IPS DF 6.9 (cell line): ENCODE results near the gene NFS1.

Source experiments
- DNase-seq: peaks from one replicate; pipeline ENCODE4 v3.0.0-alpha.2; 2013; ENCODE audit warnings: low read depth, low spot score
- H3K27ac ChIP-seq: one replicate; pipeline ENCODE4 v1.5.1; 2013; ENCODE audit warnings: low read length, control low read depth
- H3K27me3 ChIP-seq: 2 replicates; pipeline ENCODE4 v1.6.1; 2013; ENCODE audit warnings: mild to moderate bottlenecking, low read length; ENCODE audit not compliant: control insufficient read depth, insufficient read depth
- H3K36me3 ChIP-seq: 2 replicates; pipeline ENCODE4 v1.6.1; 2013; ENCODE audit warnings: low read length; ENCODE audit not compliant: control insufficient read depth, insufficient read depth
- H3K4me1 ChIP-seq: 2 replicates; pipeline ENCODE4 v1.6.1; 2013; ENCODE audit warnings: low read length; ENCODE audit not compliant: control insufficient read depth, insufficient read depth
- H3K4me3 ChIP-seq: 2 replicates; pipeline ENCODE4 v1.5.1; 2013; ENCODE audit warnings: mild to moderate bottlenecking, low read length
- H3K9me3 ChIP-seq: 2 replicates; pipeline ENCODE4 v1.6.1; 2013; ENCODE audit warnings: low read length, inconsistent platforms; ENCODE audit not compliant: control insufficient read depth, insufficient read depth
- WGBS: extraction: QIAGEN DNeasy Blood & Tissue Kit; methylation state at CpG from one replicate; pipeline ENCODE4 v1.1.7; 2013; ENCODE audit warnings: mixed read lengths, missing lambda C conversion rate; ENCODE audit not compliant: insufficient read length, insufficient coverage; 5-methylcytosine and 5-hydroxymethylcytosine counted together

The NFS1 gene

DNA sequence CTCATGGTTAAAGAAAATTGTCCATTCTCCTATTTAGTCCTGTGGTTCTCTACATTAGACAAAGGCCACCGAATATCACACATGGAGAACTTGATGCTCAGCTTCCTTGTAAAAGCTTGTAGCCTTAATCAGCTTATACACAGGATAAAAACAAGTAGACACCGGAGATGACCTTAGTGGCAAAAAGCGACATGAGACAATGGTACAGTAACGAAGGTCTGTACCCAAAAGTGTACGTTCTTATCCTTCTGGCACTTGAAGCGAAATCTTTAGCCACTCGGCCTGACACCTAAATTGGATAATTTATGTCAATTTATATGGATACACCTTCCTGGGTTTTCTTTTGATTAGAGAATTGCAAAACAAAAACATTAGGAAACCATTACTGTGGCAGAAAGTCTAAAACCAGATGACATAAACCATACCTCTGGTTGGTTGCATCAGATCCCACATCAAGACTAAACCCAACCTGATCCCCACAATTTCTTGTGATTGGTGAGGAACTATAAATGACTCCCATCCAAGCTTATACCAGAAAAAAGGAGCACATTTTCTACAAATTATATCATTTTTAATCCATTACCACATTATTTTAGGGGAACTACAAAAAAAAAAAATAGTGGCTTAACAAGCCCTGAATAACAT, 36.8 kb upstream of the NFS1 start:
- no peak overlapping the region for H3K4me3 ChIP-seq
- H3K27me3 ChIP-seq: no peaks in the 10 kb centered on the region
- H3K4me1 ChIP-seq: no peaks in the 10 kb centered on the region
- H3K36me3 ChIP-seq: peaks cover 30% of the 10 kb centered on the region; the same call in 1 of the 2 replicates
- H3K27ac ChIP-seq: no peak overlapping the region
- no peak for DNase-seq
- no CpG with 5 or more reads among the region's 7 CpGs for WGBS
- H3K9me3 ChIP-seq: no peaks in the 10 kb centered on the region

DNA sequence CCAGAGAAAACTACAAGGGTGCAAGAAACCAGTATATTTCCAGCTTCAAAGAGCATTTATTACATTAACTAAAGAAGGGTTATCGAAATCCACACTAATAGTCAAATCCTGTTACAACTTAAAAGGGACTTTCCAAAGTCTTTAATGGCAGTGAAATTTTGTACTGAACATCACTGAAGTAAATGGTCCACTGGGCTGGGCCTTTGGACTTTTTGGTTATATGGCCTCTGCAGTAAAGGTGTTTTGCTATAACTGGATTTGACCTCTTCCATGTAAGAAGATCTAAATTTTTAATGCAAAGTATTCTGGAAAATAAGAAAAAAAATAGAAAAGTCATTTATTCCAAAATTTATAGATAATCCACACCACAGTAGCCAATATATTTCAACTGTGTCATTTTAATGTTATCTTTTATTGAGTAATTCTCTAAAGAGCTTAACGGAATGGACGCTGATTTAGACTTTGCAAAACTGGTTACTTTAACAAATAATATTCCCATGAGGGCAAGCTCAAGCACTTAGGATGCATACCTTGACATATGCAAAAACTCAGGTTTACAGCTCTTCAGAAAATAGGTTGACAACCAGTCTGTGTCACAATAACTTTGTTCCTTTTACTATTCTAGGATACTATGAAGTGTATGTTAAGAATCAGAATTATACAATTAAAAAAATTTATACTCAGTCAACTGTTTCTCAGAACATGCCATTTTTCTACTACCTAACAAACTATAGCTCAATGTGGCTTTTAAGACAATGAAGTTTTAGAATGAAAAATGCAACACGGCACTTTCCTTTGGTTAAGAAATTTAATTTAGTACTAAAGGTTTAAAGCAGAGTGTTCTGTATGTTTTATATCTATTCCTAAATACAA, 35.9 kb upstream of the NFS1 start:
- Histone ChIP-seq H3K4me3 (no peak overlapping the region), H3K36me3 (peaks cover 30% of the 10 kb centered on the region; the same call in 1 of the 2 replicates), H3K9me3 (no peaks in the 10 kb centered on the region), H3K27me3 (no peaks in the 10 kb centered on the region), H3K27ac (no peak overlapping the region), H3K4me1 (no peaks in the 10 kb centered on the region)
- DNase-seq: no peak
- no CpG with 5 or more reads among the region's 4 CpGs for WGBS

DNA sequence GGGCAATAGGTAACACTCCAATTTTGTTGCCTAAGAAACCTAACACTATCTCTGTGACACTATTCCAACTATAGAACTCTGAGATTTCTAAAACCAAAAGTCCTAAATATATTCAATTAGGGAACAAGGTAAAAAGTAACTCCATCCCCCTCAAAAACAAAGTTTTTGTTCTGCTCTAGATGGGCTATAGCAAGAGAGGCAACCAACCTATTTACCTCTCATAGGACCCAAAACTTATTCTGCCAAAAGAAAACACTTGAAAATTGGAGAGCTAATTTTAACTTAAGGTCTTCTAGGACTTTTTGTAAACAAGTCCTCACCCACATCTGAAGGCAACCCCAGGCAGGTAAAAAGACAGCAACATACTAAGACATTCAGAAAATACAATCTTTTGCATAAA, 35.2 kb upstream of the NFS1 start:
- Histone ChIP-seq H3K36me3 (peaks cover 32% of the 10 kb centered on the region; the same call in 1 of the 2 replicates), H3K4me1 (no peaks in the 10 kb centered on the region), H3K4me3 (no peak overlapping the region), H3K27me3 (no peaks in the 10 kb centered on the region), H3K9me3 (no peaks in the 10 kb centered on the region), H3K27ac (no peak overlapping the region)
- DNase-seq: no peak

GRCh38 chr20:35732644-35732982, 33.5 kb upstream of the NFS1 start:
- H3K4me1 ChIP-seq: no peaks in the 10 kb centered on the region
- DNase-seq: no peak
- H3K4me3 ChIP-seq: no peak overlapping the region
- no peak overlapping the region for H3K27ac ChIP-seq
- no peaks in the 10 kb centered on the region for H3K9me3 ChIP-seq
- no peaks in the 10 kb centered on the region for H3K27me3 ChIP-seq
- H3K36me3 ChIP-seq: peaks cover 32% of the 10 kb centered on the region
- no CpG with 5 or more reads among the region's 1 CpG for WGBS

DNA sequence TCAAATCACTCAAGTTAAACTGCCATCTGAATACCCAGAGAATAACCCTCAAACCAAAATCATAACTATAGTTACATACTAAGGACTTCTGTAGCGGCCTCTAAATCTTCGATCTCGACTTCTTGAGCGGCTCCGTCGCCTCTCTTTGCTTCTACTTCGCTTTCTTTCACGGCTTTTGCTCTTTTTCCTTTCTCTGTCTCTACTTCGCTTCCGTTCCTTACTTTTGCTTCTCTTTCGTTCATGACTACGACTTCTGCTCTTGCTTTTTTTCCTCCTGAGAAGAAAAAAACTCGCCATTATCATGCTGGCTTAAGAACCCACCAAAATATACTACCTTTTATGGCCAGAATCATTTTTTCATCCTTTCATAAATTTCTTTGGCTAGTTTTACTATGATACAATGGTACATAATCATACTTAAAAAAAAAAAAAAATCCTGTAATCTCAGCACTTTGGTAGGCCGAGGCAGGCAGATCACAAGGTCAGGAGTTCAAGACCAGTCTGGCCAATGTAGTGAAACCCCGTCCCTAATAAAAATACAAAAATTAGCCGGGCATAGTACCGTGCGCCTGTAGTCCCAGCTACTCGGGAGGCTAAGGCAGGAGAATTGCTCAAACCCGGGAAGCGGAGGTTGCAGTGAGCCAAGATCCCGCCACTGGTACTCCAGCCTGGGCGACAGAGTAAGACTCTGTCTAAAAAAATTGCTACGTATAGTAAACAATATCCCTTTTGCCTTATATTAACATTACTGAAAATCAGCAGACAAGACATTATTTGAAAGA, 32.9 kb upstream of the NFS1 start:
- DNase-seq: no peak
- H3K4me3 ChIP-seq: no peak overlapping the region
- H3K27me3 ChIP-seq: no peaks in the 10 kb centered on the region
- no CpG with 5 or more reads among the region's 24 CpGs for WGBS
- no peaks in the 10 kb centered on the region for H3K9me3 ChIP-seq
- H3K36me3 ChIP-seq: peaks cover 35% of the 10 kb centered on the region
- H3K27ac ChIP-seq: no peak overlapping the region
- no peaks in the 10 kb centered on the region for H3K4me1 ChIP-seq

- Histone ChIP-seq H3K27me3 (no peaks in the 10 kb centered on the region), H3K4me3 (no peak overlapping the region), H3K9me3 (no peaks in the 10 kb centered on the region), H3K4me1 (no peaks in the 10 kb centered on the region), H3K36me3 (peaks cover 40% of the 10 kb centered on the region), H3K27ac (no peak overlapping the region)
- DNase-seq: no peak
- WGBS: no CpG with 5 or more reads among the region's 2 CpGs
These were observed 32.3 kb upstream of the NFS1 start for GRCh38 chr20:35731469-35731788.

GRCh38 chr20:35730583-35731468, 31.7 kb upstream of the NFS1 start:
- Histone ChIP-seq H3K27me3 (no peaks in the 10 kb centered on the region), H3K36me3 (peaks cover 38% of the 10 kb centered on the region), H3K4me3 (no peak overlapping the region), H3K9me3 (no peaks in the 10 kb centered on the region), H3K27ac (no peak overlapping the region), H3K4me1 (no peaks in the 10 kb centered on the region)
- no CpG with 5 or more reads among the region's 4 CpGs for WGBS
- no peak for DNase-seq

DNA sequence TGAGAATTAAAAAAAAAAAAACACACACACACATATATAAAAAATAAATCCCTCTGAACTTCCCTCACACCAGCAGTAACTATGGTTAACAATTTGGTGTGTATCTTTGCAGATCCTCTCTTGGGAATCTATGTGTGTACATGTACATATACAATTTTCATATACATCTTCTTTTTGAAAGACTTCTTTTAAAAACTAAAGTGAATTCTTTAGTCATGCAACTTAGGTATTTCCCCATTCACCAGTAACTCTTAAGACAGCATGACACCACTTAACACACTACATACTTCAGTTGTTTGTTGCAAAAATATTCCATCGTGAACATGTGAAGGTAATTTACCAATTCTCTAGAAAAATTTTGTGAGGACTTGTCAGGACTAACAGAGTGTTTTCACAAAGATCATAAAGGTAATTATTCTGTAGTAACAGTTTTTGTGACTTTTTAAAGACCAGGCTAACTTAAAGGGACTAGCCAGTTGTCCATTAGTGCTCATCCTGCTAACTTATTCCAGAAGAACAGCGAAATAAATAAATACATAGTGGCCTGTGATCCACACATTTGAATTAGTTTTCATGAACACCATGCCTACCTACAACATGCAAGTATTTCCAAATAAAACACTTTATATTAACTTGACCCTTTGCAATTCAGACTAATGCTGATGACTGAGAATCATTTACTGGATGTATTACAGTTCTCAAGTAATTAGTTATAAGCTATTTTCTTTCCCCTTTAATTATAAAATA, 30.9 kb upstream of the NFS1 start:
- Histone ChIP-seq H3K27me3 (no peaks in the 10 kb centered on the region), H3K9me3 (no peaks in the 10 kb centered on the region), H3K27ac (no peak overlapping the region), H3K4me1 (no peaks in the 10 kb centered on the region), H3K36me3 (peaks cover 36% of the 10 kb centered on the region), H3K4me3 (no peak overlapping the region)
- no peak for DNase-seq
- WGBS: no CpG with 5 or more reads among the region's 2 CpGs

DNA sequence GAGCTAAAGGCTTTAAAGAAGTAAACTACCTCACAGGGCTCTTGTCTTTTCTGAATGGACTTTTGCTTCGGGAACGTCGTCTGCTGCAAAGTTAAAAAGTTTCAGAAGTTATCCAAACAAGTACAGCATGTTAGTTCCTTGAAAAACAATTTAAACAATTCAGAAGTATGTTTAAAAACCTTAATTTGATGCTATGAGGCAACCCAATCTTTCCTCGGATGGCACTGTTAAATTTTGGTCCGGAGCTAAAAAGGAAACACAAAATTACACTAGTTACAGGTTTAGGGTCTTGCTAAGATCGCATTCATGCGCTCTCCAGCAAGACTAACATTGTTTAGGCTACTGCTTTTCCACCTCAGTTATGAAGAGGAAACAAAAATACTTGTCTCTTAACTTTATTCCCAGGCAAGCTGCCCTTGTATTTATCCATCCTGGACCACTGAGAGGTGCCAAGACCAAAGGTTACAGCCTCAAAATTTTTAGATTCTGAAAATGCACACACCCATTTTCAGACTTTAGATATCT, 30.2 kb upstream of the NFS1 start:
- no peak overlapping the region for H3K4me3 ChIP-seq
- peaks cover 38% of the 10 kb centered on the region for H3K36me3 ChIP-seq
- no peaks in the 10 kb centered on the region for H3K4me1 ChIP-seq
- DNase-seq: no peak
- H3K9me3 ChIP-seq: no peaks in the 10 kb centered on the region
- WGBS: no CpG with 5 or more reads among the region's 7 CpGs
- H3K27ac ChIP-seq: no peak overlapping the region
- H3K27me3 ChIP-seq: no peaks in the 10 kb centered on the region
